ENCODE data around the gene MT3. TPM values are rescaled to one million over a fixed set of nuclear protein-coding genes. Genes with fewer than 3 reads are reported as not detected.

Gene MT3
- total and polyA plus RNA-seq, 2 of the 13 experiments (the other 11 are each of a cell fraction or from before 2014, with no cell fraction given), result not detected

DNA sequence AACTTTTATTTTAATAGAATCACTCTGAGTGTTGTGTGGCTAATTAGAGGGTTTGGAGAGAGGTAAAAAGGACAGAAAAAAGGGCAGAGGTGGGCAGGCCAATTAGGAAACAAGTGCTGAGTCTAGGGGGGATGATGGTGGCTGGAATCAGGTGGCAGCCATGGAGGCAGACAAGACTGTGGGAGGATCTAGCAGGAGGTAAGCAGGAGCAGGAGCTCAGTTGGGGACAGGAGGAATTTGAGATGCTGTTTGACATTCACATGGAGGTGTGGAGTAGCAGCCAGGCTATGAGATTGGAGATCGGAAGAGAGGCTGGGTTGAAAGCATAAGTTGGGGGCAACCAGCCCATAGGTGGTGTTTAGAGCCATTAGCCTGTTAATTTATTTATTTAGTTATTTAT, 28.2 kb upstream of the MT3 start (continued):
- no peak for TF ChIP-seq ATF5 (CRISPR knock-in tag; IDR thresholded peaks at IDR 0.05; ENCODE audit: low read depth)
- TF ChIP-seq, protein P1, sequence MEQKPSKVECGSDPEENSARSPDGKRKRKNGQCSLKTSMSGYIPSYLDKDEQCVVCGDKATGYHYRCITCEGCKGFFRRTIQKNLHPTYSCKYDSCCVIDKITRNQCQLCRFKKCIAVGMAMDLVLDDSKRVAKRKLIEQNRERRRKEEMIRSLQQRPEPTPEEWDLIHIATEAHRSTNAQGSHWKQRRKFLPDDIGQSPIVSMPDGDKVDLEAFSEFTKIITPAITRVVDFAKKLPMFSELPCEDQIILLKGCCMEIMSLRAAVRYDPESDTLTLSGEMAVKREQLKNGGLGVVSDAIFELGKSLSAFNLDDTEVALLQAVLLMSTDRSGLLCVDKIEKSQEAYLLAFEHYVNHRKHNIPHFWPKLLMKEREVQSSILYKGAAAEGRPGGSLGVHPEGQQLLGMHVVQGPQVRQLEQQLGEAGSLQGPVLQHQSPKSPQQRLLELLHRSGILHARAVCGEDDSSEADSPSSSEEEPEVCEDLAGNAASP (CRISPR knock-in tag; IDR thresholded peaks at IDR 0.05; ENCODE audit: borderline replicate concordance), result no peak

GRCh38 chr16:56564793-56565477, 24.4 kb upstream of the MT3 start, which contains the start of gene MT4:
Gene MT4 (plus strand): TSS chr16:56565073. CDS start chr16:56565129, 56 bp downstream.
- Histone ChIP-seq H4K20me1 (ENCODE audit: insufficient read depth, low read length) (no peaks in the 10 kb centered on the region), H3K27me3 (ENCODE audit: control insufficient read depth in 1 of 2, insufficient read depth in 2 of 2, low read length in 2 of 2) (peaks cover 1 to 31% of the 10 kb centered on the region in 2 experiments; a peak in 3 of 5 replicates), H3K79me2 (ENCODE audit: insufficient read depth, low read length) (no peaks in the 10 kb centered on the region), H3K9ac (ENCODE audit: insufficient read depth, low read depth, low read length) (no peak within 1 kb of the TSS), H3K4me1 (ENCODE audit: insufficient read depth, low read length) (peaks cover 22% of the 10 kb centered on the region), H3K4me3 (replicated peaks in 1 of 3; ENCODE audit: insufficient read depth in 1 of 3, low read depth in 2 of 3, low read length in 3 of 3) (no peak within 1 kb of the TSS), H2AFZ (ENCODE audit: low read length) (no peak within 1 kb of the TSS), H3K4me2 (ENCODE audit: low read depth, low read length) (no peak within 1 kb of the TSS), H3K27ac (ENCODE audit: extremely low read length, insufficient read depth, low read length) (no peak within 1 kb of the TSS), H3K9me3 (ENCODE audit: low read length) (no peaks in the 10 kb centered on the region), H3K36me3 (replicated peaks in 1 of 2; ENCODE audit: control insufficient read depth in 1 of 2, insufficient read depth in 2 of 2, low read length in 2 of 2) (no peaks in the 10 kb centered on the region)
- CTCF ChIA-PET (ENCODE audit: low intra/inter-chr PET ratio, low total read pairs), result no interaction called here
- 37% methylated on average over 10 of the region's 12 CpGs for whole genome bisulfite sequencing (ENCODE audit: low lambda C conversion rate)
- no peak for DNase-seq (ENCODE audit: low spot score)
- no peak for FAIRE-seq
- POLR2A ChIA-PET, result no interaction called here
- BruUV-seq (replicated peaks), result no TSS peak
- TF ChIP-seq MTA1 (CRISPR knock-in tag; IDR thresholded peaks at IDR 0.05; ENCODE audit: borderline replicate concordance) (peak; percentile 20; the same call in 1 of the 2 replicates), ARNT2 (CRISPR knock-in tag; IDR thresholded peaks at IDR 0.05; ENCODE audit: low read depth) (no peak), NPAS2 (CRISPR knock-in tag; IDR thresholded peaks at IDR 0.05; ENCODE audit: borderline replicate concordance) (no peak)
- peak; percentile 31; the same call in 2 of the 3 replicates for ATAC-seq
- intact Hi-C loops (cut with micrococcal nuclease; ENCODE audit: unreplicated experiment), result no loop called here
- in situ Hi-C loops (cut with HindIII; ENCODE audit: extremely low pct_ligation_motif_present, low pct_unique_long_range_greater_than_20kb), result no loop called here

Data from HepG2 (cell line).